HG02943 (cell line): ENCODE data around the gene NRXN3.
"Not testable (repeated sequence)": the region's sequence is repeated elsewhere in the genome, so short reads cannot be mapped to it uniquely, and the experiment has no call there.

Experiments used
- ATAC-seq: cut with Tn5 transposase; IDR thresholded peaks from one replicate; pipeline ENCODE4 v1.9.1; 2021; ENCODE audit warnings: mild to moderate bottlenecking, low read depth, moderate library complexity; ENCODE audit not compliant: unreplicated experiment

The NRXN3 gene

DNA sequence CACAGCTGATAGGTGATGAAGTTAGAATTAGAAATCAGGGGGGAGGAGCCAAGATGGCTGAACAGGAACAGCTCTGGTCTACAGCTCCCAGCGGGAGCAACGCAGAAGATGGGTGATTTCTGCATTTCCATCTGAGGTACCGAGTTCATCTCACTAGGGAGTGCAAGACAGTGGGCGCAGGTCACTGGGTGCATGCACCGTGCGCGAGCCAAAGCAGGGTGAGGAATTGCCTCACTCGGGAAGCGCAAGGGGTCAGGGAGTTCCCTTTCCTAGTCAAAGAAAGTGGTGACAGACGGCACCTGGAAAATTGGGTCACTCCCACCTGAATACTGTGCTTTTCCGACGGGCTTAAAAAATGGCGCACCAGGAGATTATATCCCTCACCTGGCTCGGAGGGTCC lies 1597.5 kb downstream of the NRXN3 start:
- ATAC-seq: not testable (repeated sequence)

DNA sequence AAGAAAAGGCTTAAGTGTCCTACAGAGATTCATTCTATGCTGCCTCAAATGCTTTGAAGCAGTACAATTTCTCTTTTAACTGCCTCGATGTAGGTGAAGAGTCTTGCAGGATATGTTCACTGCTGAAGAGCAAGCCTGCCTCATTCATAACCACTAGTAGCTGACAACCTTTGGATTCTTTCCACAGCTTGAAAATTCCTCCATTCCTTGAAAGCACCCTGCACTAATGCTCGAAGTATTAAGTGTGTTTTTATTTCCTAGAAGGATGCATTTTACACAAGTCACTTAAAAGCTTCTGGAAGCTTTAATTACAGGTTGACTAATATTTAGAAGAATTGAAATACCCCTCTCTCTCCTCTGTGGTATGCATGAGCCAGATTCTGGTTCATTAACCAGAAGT lies 1611.7 kb downstream of the NRXN3 start:
- ATAC-seq: no peak

GRCh38 chr14:79783041-79783440 lies 1612.9 kb downstream of the NRXN3 start:
- no peak for ATAC-seq

DNA sequence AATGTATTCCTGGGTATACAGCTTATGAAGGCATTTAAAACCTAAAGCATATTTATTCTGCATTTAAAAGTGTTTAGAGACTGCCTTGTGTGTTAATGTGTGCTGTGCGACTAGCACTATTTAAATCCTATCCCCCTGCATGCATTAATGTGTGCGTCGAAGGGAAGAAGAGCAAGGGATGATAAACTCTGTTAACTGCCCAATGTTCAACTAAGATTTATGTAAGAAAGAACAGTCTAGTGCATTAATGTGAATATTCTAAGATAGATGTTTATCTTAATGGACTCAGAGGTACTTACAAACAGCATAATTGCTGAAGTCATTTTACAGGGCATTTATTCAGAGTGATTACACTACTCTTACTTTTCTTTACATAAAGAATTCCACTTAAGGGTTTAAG lies 1616.3 kb downstream of the NRXN3 start:
- no peak for ATAC-seq

DNA sequence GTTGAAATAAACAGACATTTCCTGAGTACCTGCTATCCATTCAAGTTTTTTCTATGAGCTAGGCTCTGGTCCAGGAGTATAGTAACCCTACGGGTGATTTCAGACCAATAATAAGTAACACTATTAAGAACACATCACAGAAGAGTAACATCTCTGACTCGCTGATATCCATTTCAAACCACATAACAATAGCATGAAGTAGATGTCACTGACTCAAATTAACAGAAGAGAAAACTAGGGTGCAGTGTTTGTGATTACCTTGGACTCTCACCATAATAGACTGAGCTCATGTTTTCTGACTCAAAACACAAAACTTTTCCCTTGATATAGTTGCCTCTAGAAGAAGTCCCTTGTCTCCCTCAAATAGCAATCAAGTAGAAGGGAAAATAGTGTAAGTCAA lies 1618.2 kb downstream of the NRXN3 start:
- ATAC-seq: no peak

DNA sequence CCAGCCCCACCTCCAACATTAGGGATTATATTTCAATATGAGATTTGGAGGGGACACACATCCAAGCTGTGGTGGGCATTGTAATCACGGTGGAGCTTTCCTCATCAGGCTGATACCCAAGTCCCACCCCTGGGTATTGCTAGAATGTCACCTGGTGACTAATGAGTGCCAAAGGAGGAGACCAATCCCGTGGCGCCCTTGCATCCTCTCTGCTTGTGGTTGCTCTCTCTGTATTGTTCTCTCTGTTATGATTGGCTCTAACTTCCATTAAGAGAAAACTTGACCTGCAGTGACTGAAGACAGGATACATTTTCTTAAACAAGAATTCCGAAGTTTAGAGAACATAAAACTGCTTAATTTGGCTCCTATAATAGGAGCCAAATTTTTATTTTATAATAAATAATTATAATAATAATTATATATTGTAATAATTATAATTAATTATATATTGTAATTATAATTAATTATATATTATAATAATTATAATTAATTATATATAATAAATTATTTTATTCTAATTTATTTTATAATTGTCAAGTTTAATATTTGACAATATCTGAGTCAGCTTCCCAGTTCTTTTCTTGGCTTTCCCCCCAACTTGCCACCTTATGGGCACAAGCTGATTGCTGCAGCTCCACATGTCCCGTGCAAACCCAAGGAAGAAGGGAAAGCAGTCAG lies 1621.0 kb downstream of the NRXN3 start:
- no peak for ATAC-seq

GRCh38 chr14:79802093-79802492 lies 1631.9 kb downstream of the NRXN3 start:
- no peak for ATAC-seq

DNA sequence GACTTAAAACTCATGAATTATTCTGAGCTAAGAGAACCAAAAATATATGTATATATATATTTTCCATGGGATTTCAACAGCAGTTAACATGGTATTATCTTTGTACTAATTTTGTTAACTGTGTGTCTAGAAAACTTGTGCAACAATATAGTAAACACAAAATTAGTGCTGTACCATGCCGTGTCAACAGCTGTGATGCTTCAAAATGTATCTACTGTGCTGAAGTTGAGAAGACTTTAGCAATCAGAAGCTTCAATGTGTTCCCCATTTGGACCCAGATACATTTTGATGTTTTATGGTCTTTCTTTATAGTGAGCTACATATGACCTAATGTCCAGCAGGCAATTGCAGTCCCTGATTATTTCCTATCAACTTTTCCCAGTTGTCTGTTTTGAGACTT lies 1635.5 kb downstream of the NRXN3 start:
- ATAC-seq: no peak

- no peak for ATAC-seq
These were observed 1639.9 kb downstream of the NRXN3 start for GRCh38 chr14:79809849-79810612.

- no peak for ATAC-seq
These were observed 1650.8 kb downstream of the NRXN3 start for GRCh38 chr14:79820866-79821535.

DNA sequence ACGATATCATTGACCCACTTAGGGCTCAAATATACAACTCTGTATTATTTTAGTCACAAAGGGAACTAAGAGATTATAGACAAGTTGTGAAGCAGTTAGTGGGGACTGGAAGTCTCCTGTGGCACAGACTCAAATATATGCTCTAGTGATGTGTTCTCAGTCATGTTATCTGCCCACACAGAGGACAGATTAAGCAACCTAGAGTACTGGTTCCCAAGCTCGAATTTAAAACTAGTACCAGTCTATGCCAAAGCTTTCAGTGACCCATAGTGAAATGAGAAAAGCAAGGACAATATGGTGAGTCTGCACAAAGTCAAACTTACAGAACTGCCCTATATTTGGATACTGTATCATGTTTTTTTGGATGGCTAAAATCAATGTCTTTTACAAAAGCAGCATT lies 1651.9 kb downstream of the NRXN3 start:
- ATAC-seq: no peak

GRCh38 chr14:79825046-79825521 lies 1654.9 kb downstream of the NRXN3 start:
- no peak for ATAC-seq

DNA sequence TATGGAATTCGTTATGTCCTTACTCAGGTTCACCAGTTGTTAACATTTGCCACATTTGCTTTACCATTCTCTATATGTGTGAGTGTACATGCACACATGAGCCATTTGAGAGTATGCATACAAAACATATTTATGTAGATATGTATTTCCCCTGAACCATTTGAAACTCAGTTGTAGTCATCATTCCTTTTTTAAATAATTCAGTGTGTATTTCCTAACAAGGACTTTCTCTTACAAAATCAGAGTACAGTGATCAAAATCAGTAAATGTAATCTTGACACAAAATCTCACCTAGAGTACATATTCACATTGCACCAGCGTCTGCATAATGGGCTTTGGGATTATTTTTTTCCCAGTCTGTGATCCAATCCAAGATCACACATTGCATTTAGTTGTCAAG lies 1656.2 kb downstream of the NRXN3 start:
- no peak for ATAC-seq

DNA sequence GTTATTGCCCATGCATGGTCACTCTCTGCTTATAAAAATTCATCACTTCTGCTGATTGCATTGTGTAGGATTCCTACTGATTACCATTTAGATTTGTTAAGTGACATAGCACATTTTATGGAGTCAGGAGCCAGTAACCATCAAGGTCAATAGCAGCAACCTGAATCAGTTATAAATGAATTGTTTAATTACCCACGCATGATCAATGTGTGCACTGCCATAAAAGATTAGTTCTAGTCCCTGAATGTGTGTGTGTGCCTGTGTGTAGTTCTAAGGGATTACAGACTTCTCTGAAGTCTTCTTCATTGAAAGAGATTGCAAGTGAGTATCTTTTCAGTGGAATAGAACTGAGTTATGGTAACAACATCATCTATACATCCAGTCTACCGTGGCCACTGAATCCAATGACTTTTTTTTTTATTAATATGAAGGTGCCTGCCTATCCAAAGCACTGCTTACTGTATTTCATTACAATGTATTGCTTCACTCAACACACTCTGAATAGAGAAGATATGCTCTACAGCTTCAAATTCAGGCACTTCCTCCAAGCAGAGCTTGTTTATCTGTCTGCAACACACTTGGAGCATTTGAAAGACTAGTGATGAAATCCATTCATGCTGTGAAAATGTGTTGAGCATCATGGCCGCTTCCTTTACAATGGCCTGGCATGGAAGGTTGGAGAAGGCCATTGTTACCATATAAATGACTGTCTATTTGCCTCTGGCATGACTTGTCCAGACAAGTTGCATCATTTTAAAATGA lies 1659.4 kb downstream of the NRXN3 start:
- ATAC-seq: no peak

DNA sequence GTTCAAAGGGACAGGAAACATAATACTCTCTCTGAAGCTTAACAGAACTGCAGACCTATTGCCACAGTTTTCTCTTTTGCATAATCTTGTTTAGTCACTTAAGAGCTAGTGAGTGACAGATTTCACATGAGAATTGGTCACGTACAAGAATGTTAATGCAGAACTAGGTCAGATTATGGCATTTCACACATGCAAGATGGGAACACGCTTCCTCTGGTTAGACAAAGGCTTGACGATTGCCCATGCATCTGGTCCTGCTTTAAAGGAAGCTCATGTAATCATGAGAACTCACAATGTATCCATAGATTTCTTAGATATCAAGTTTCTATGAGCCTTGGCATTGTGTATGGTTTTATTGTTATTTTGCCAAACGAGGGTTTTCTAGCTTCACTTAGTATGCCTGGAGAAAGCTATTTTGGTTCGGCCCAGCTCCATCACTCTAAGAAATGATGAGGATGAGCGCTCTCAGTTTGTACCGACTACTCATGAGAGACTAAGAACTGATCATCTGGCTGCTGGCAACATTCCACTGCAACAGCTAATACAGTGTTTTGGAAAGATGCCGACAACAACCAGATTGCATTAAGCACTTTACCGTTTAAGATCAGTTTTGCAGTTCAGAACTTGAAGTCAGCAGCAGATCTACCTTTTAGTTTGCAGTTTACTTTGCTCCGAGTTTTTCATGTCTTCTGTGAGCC lies 1661.2 kb downstream of the NRXN3 start:
- no peak for ATAC-seq

DNA sequence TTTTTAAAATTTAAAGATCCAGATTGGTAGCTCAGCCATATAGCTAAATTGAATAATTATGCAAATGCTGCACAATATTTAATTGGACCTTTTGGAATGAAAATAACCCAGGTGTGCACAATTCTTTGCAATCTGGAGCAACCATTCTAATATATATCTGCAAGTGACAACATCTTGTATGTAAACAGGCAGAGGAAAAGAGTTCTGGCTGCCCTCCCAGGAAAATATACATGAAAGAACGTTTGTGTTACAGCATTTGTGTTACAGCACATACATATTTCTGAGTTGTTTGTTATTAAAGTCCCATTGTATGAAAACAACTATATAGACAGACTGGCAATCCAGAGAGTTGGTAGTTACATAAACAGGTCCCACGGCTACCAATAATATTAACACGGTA lies 1663.6 kb downstream of the NRXN3 start:
- no peak for ATAC-seq

DNA sequence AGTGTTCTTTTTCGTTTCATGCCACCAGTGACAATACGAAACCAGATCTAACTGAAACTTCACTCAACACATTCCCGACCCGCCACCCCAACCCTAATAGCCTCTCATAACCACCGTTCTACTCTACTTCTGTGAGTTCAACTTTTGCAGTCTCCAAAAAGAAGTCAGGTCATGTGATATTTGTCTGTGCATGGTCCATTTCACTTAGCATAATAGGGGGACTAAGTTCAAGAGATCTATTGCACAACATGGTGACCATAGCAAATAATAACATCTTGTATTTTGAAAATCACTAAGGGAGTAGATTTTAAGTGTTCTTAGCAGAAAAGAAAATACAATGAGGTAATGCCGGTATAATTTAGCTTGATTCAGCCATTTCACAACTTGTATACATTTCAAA lies 1664.7 kb downstream of the NRXN3 start:
- no peak for ATAC-seq

- ATAC-seq: no peak
These were observed 1666.4 kb downstream of the NRXN3 start for GRCh38 chr14:79836577-79836976.

- no peak for ATAC-seq
These were observed 1667.5 kb downstream of the NRXN3 start for GRCh38 chr14:79837699-79838098.

DNA sequence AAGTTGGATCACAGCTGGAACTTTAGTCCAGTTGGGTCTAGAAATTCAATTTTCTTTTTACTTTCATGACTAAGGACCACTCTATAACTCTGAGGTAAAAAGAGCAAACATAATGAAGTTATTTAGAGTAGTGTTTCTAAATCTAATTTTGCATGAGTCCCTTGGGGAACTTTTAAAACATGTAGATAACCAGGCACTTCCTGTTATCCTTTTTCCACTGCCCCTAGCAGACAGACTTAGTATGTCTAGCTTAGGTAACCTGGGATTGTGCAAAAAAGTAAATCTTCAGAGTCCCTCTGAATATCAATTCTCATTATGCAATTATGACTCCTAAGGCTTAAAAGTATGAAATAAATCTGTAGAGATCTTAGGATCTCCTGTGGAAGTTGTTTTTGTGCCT lies 1669.9 kb downstream of the NRXN3 start:
- ATAC-seq: no peak
